GM21619 (cell line): ENCODE data around the gene OSBPL10.
"Not testable (repeated sequence)": the region's sequence is repeated elsewhere in the genome, so short reads cannot be mapped to it uniquely, and the experiment has no call there.

Source experiments
- ATAC-seq: cut with Tn5 transposase; IDR thresholded peaks from one replicate; pipeline ENCODE4 v1.9.1; 2021; ENCODE audit not compliant: unreplicated experiment

Gene OSBPL10

DNA sequence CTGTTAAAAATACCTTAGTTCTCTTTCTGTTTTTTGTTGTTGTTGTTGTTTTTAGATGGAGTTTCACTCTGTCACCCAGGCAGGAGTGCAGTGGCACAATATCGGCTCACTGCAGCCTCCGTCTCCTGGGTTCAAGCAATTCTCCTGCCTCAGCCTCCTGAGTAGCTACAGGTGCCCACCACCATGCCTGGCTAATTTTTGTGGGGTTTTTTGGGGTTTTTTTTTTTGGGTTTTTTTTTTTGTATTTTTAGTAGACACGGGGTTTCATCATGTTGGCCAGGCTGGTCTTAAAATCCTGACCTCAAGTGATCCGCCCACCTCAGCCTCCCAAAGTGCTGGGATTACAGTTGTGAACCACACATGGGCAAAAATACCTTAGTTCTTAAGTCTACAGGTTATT is 120.4 kb downstream of the OSBPL10 start:
- not testable (repeated sequence) for ATAC-seq

DNA sequence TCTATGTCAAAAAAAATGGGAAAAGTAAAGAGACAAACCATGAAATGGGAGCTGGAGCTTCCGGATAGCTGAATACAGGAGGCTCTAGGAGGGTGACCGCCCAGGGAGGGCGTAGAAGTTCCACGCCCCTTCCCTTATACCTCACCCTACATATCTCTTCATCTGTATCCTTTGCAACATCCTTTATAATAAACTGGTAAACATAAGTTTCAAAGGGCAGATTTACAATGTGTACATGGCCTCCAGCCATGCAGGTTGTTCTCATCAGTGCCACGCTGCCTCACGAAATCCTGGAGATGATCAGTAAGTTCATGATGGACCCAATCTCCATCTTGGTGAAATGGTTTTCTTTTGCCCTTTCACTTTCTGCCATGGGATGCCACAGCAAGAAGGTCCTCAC is 121.8 kb downstream of the OSBPL10 start:
- ATAC-seq = no peak

DNA sequence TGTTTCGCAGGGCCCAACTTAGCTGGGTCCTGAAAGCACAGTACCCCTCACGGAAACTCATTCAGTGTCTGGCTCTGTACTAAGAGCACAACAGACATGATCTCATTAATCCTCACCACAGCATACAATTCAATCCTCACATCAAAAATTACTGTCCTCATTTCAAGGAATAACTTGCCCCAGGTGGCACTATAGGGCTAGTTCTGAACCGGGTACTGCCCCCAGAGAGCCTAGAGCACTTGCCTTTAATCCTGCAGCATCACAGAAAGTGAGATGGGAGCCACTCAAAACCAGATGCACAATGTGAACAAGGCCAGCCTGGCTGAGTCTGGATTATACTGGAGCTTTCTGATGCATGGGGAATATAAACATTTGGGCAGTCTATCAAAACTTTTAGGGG is 122.6 kb downstream of the OSBPL10 start:
- ATAC-seq = no peak

DNA sequence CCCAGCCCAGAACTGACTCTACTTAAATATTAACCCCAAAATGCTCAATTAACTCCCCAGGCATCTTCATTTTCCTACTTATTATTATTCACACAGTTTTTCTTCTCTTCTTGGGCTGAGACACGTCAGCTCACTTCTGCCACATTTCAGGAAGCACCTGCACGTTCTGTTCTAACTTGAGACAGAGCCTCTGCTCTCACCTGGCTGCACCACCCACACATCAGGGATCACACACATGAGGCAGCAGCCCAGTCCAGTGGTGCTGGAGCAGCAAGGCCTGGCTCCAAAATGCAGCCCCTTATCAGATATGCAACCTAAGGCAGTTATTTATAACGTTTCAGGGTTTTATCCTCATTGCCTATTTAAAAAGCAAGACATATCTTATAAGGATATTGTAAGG is 127.5 kb downstream of the OSBPL10 start:
- ATAC-seq = no peak

DNA sequence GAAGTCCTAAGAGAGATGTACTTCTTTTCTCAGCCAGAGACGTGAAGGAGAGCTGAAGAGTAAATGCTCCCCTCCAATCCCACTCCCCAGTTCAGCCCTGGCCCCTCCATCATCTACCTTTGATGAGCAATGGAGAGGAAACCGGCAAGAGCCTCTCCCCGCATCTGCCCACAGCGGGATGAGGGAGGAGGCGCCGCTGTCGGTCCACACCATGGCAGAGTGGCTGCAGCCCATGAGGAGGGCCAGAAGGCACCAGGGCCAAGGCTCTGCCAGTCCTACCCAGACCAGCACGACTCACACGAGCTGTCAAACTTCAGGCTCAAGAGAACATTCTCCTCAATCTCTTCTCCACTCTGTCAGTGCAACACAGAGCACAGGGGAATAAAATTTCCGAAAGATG is 129.8 kb downstream of the OSBPL10 start:
- ATAC-seq = no peak

DNA sequence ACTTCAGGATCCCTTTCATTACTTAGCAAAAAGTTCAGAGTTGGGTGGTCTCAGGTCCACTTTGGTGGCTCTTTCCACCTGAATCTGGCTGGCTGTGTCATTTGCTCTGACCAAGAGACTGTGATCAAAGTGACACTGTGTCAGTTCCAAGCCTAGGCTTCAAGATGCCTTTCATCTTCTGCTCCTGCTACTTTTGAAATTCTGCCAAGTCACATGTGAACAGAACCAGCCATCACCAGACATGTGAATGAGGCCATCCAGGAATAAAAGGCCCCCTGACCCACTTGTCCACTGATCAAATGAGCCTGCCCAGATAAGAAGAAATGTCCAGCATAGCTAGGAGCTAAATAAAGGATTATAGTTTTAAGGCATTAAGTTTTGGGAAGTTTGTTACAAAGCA is 132.2 kb downstream of the OSBPL10 start:
- ATAC-seq = no peak

DNA sequence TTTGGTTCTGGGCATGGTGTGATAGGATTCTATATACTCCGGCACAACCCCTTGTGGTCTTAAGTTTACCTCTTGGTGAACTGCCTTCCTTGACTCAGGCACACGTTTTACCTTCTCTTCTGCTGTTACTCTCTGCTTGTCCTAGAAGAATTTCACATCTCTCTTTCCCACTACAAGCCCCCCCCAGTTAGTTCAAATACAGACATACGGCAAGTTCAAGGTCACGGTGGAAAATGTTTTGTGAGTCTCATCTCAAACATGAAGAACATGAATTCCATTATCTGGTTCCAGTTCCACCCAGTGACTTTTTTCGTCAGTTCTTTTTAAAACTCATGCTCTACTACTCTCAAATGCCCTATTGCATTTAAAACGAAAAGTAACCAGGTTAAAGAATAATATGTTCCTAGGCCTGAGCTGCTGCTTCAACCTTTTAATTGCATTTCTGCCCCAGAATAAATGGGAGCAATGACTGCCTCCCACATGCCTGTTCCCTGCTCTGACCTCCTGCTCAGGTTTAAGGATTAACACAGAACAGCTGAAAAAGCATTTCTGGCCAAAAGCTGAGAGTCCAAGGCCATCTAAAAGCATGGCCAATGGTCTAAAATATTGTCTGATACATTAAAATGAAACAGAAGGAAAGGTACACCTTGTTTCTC is 132.8 kb downstream of the OSBPL10 start:
- ATAC-seq = no peak

DNA sequence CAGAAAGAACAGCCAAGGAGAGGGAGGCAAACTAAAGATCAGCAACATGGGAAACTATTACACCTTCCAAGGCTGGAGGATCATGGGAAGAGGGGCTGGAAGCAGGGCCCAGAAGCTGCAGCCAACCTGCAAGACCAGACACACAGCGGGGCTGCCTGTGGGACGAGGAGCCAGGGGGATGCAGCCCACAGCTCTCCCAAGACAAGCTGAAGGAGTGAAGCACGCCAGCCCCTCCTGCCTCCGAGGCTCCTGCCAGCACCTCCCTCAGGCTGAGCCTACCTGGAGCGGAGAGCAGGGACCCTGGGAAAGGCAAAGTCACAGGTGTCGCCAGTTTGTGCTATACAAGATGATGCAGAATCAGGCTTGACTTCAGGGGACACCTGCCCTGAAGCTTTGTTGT is 133.3 kb downstream of the OSBPL10 start:
- ATAC-seq = no peak

DNA sequence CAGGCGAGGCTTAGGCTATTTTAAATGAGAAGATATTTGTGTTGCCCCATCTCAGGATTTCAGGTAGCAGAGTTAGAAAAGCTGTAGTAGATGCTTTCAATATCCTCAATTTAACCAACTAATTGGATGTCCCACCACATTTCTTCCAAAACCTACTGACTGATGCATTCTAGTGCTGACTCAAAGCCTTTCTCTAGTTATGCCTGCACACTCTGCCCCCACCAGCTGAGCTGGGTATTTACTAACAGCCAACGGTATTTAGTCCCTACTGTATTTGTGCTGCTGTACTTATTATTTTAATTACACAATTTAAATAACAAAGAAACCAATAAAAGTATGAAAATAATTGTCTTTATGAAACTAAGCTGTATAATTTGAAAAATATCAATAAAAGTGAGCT is 139.5 kb downstream of the OSBPL10 start:
- no peak for ATAC-seq

DNA sequence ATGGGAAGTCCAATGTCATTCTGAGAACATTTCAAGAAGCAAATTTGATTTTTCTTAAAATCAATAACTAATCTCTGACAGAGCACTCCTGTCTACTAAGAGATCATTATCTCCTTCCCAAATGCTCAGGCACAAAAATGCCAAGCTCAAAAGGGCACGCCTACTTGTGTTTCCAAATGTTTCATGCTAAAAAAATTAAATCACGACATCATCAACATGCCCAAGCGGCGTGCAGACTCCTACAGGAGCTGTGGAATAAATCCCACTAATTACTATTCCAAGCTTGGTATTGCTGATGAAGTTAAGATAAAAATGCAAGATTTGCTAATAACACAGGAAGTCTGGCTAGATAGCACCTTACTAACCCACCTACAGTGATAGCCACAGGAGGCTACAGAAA is 140.8 kb downstream of the OSBPL10 start:
- ATAC-seq = no peak

DNA sequence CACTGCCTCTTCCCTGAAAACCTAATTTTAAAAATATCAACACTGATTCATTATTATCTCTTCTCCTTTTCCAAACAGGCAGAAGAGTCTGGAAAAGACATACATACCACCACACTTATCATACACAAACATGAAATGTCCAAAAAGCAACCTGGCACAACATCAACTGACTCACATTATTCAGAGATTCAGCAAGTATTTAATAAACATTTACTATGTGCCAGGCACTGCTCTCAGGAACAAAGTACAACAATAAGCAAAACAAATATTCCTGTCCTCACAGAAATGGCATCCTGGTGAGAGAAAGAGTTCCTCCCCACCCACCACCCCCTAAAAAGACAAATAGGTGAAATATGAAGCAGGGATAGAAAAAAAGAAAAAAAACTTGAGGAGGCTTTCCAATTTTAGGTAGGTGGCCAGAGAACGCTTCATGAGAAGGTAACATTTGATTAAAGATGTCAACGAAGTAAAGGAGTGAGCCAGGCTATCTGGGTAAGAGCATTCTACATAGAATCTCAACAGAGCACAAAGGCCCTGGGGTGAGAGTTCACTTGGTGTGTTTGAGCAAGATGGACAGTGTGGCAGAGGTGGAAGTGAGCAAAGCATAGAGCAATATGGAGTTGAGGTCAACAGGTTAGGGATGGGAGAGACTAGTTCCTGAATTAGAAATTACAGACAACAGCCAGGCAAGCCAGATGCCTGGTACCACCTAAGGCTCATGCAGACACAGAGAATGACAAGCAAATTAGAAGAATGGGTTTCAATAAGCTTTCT is 141.7 kb downstream of the OSBPL10 start:
- no peak for ATAC-seq

DNA sequence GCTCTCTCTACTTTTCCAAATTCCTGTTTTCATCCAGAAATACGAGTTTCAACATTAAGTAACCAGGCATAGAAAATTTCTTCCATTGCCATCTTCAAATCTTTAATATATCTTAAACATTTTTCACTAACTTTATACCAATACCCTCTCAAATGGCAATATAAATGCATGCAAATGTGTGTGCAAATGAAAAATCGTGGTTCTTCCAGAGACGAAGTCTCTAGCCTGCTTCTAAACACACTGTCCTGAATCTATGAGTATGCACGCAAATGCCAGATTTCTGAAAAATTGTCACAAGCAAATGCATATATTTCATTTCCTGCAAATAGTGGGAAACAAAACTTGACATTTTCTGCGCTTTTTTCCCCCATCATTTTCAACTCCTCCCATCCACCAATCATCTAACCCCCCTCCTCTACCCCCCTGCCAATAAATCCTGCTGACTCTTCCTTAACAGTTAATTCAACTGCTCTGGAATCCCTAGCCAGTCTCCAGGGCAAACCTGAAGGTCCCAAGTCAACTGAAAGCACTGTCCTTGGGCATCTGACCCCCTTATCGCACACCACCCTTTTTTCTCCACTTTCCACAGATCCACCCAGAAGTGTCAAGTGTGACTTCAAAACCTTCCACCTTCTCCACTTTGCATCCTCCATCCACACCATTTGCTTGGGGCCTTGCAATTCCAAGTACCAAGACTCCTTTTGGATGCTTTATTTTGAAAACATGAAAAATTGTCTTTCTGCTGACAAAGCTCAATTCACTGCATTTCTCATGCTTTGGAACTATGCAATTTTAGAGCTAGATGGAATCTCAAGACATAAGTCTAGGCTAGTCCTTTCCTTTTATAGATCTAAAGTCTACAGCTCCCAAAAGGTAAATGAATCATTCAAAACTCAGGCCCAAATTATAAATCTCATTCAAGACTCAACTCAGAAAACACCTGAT is 144.7 kb downstream of the OSBPL10 start:
- no peak for ATAC-seq

DNA sequence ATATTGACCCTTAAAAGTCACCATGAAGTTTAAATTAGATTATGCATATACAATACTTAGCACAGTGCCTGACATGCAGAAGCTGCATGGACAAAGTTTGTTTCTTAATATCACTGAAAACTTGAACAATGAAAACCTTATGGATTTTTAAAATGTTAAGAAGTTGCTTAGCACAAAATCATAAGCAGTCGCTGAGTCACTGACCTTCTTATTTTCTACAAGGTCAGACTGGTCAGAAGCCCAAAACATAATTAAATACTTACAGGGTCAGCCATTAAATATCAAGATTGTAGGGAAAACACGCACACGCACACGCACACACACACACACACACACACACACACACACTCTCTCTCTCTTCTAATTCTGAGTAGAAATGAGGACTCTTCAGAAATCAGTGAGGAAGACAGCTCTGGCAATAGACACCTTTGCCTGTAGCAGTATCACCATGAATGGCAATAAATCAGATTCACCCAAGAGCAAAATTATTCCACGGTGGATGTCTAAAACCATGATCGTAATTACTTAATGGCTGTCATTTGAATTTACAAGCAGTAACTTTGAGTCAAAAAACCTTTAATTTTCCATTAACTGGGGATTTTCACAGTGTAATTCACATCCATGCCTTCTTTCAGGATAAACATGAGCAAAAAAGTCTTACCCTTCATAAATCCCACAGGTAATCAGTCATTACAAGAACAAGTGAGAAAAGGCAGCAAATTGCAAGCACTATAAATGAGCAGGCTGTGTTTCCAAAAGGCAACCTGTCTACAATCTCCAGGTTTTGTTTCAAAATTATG is 147.5 kb downstream of the OSBPL10 start:
- no peak for ATAC-seq

DNA sequence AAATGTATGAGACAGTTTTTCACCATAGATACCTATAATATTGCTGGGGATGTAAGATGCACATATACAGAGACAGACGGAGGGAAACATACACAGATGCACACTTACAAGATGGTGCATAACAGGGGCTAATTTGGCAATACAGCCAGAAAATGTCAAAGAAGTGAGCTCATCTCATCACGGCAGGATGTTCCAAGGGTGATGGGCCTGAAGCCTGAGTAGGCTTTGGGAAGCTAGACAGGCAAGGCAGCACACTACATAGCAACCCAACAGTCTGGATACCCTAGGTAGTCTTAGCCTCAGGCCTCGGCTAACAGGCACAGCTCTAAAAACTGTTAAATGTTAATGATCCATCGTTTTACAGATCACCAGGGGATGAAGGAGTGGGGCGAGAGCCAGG is 148.5 kb downstream of the OSBPL10 start:
- ATAC-seq = no peak

DNA sequence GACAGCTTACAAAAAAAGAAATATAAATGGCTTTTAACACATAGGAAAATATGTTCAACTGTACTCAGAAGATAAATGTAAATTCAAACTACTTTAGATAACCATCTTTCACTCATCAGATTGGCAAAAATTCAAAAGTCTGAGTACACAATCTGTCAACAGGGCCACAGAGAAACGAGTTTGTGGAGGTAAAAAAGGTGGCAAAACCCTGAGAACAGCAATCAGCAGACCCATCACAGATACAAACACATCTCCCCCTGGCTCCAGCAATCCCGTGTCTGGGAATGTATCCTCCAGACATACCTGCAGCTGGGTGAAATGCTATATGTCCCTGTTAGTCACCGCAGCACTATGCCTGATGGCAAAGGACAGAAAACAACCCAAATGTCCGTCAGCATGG is 149.5 kb downstream of the OSBPL10 start:
- ATAC-seq = no peak

DNA sequence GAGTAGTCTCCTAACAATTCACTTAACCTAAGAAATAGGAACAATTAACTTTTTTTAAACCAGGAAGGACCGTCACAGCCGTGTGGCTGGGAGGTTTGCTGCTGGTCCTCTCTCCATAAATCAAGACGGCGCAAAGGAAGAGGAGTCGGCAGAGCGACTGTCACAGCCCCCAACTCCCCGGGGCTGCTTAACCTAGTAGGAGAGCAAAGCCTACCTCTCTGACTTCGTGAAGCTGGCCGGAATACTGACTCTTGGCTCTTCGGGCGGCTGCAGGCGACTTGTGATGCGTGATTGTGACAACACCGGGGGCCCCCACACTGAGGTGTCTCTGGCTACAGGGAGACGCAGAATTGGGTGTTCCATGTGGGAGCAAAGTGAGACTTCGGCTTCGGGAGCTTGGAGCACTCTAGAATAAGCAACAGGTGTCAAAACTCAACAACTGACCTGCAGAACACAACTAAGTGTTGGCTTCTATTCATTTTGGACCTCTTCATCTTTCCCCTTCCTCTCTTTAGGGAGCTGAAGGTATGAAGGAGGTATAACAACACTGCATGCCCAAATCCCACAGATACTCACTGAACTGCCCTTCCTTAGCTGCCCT is 151.1 kb downstream of the OSBPL10 start:
- no peak for ATAC-seq

DNA sequence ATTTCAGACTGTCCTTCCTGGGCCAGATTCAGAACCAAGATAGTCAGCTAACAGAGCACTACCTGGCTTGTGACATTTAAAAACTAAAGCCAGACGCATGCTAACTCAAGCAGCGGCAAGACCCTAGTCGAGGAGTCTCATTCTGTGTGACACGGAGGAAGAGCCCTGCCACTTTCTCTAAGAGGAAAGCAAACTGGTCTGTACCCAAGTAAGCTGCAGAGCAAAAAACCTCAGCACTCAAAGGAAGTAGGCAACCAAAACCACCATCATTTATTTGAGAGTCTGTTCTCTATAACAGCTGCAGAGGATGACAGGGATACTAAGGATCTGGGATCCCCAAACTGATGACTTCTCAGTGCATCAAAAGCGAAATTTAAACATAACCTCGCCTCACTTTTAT is 152.1 kb downstream of the OSBPL10 start:
- ATAC-seq = no peak

DNA sequence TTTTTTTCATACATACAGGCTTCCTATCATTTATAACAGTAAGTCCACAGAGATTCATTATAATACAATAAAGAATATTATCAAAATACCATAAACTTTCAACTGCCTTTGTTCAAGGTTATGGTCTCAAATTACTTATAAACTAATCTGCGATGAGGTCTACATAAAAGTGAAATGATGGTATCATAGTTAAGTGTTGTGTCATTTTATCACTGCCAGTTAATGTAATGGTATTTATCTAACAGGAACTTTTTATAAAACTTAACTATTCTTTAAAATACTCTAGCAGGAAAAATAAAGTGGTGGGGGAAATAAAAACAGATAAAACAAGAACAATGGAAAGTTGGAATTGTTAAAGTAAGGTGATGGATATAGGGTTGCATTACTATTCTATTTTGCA is 153.1 kb downstream of the OSBPL10 start:
- ATAC-seq = no peak

DNA sequence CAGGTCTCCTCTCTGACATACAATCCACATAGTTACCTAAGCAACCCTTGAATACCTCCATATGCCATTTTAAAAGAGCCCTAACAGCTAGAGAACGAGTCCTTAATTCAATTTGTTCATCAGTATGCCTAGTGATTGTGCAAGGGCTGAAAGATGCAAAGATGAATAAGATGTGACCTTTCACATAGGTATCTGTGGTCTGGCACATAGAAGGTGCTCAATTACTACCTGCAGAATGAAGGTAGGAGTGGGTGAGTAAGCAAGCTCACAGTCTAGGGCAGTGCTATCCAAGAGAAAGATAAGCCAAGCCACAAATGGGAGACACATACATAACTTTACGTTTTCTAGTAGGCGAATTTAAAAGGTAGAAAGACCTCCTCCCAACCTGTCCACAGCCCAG is 157.9 kb downstream of the OSBPL10 start:
- ATAC-seq = no peak

DNA sequence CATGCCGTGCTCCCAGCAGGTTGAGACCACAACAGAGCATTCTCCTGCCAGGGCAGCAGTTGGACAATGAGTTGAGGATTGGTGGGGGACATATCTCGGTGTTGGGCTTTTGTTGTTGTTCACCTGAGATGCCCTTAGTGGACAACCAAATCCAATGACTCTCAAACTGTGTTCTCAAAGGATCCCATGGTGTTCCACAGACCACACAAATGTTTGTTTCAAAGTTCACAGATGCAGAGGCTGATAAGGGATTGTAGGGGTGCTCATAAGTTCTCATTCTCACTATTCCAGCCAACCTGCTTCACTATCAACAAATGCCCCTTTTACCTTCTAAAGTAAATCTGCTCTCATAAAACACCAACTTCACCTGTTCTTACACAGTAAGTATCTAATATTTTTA is 159.9 kb downstream of the OSBPL10 start:
- ATAC-seq = no peak

DNA sequence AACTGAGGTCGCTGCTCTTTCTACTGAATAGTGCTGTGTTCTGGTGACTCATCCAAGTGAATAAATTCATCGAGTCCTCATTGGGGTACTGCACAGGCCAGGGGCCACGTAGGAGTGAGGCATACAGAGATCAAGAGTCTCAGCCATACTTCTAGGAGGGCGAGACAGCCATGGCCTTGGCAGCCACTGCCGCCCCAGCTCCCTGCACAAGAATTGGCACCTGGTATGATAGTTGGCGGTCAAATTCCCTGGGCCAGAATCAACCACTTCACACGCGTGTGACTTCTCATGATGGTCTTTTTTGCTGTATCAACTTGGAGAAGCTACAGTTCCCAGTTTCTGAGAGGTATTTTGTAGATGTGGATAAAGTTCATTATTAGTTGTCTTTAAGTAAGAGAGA is 161.6 kb downstream of the OSBPL10 start:
- ATAC-seq = no peak
